Upper lobe of right lung (tissue), 1 donor: Measurements from ENCODE around the gene CUX1. TPM values are rescaled to one million over a fixed set of nuclear protein-coding genes. Genes with fewer than 3 reads are reported as not detected.

Experiments
- ATAC-seq: fragments of 200-7000 bp; cut with Tn5 transposase; one replicate; pipeline ENCODE4 v1.9.1; 2020; ENCODE audit warnings: mild to moderate bottlenecking, moderate library complexity
- DNase-seq: peaks from one replicate; pipeline ENCODE4 v3.0.0-alpha.2; 2020
- H3K27ac ChIP-seq: fragments of 200-600 bp; one replicate; pipeline ENCODE4 v1.8.0; 2022
- H3K27me3 ChIP-seq: fragments of 200-600 bp; one replicate; pipeline ENCODE4 v1.8.0; 2022; ENCODE audit warnings: mild to moderate bottlenecking
- H3K36me3 ChIP-seq: fragments of 200-600 bp; one replicate; pipeline ENCODE4 v1.8.0; 2022
- H3K4me1 ChIP-seq: fragments of 200-600 bp; one replicate; pipeline ENCODE4 v1.8.0; 2022
- H3K4me3 ChIP-seq: fragments of 200-600 bp; one replicate; pipeline ENCODE4 v1.8.0; 2022; ENCODE audit warnings: mild to moderate bottlenecking
- H3K9me3 ChIP-seq: fragments of 200-600 bp; one replicate; pipeline ENCODE4 v1.8.0; 2022
- CTCF ChIP-seq: fragments of 200-600 bp; IDR thresholded peaks from one replicate; pipeline ENCODE4 v1.8.0; 2022; ENCODE audit warnings: antibody characterized with exemption
- intact Hi-C: fragments of 100-400 bp; cut with DNase I; formaldehyde crosslinking; loops from one replicate; pipeline ENCODE4 v1.11.0; 2022
- total RNA-seq: library from RNA; stranded (reverse); fragmentation: NEBNext Ultra II Directional; extraction: Animal tissue kit (Norgen Biotek cat#: 25700); gene quantifications from one replicate; pipeline ENCODE4 v1.2.1, GENCODE V29; 2021
- donor health status: DM: no; HTN: yes; CAD: no; lungs with severe emphysema.

Gene CUX1
- total RNA-seq, 1 donor from 2014 or later = 132 TPM

- Histone ChIP-seq H3K36me3 (no peaks in the 10 kb centered on the region), H3K4me1 (peaks cover 37% of the 10 kb centered on the region), H3K27ac (no peak overlapping the region), H3K4me3 (no peak overlapping the region), H3K27me3 (no peaks in the 10 kb centered on the region), H3K9me3 (no peaks in the 10 kb centered on the region)
- DNase-seq (no peak), ATAC-seq (no peak)
- no peak for TF ChIP-seq CTCF
- intact Hi-C loops = no loop called here
Observed at GRCh38 chr7:101854084-101854865, 36.8 kb downstream of the CUX1 start.

- Histone ChIP-seq H3K4me1 (peaks cover 48% of the 10 kb centered on the region), H3K9me3 (no peaks in the 10 kb centered on the region), H3K27me3 (no peaks in the 10 kb centered on the region), H3K36me3 (no peaks in the 10 kb centered on the region), H3K4me3 (peak overlapping the region; percentile 45), H3K27ac (peak overlapping the region; percentile 87)
- ATAC-seq = peak; percentile 96
- peak; percentile 60 for TF ChIP-seq CTCF
- peak; percentile 97 for DNase-seq
- intact Hi-C loops = no loop called here
Observed at GRCh38 chr7:101856473-101857357, 39.3 kb downstream of the CUX1 start.

- peak; percentile 2 for TF ChIP-seq CTCF
- H3K27me3 ChIP-seq = no peaks in the 10 kb centered on the region
- no peaks in the 10 kb centered on the region for H3K36me3 ChIP-seq
- DNase-seq (no peak), ATAC-seq (no peak)
- intact Hi-C loops = no loop called here
- peak overlapping the region; percentile 87 for H3K27ac ChIP-seq
- H3K9me3 ChIP-seq = no peaks in the 10 kb centered on the region
- H3K4me1 ChIP-seq = peaks cover 48% of the 10 kb centered on the region
- peak overlapping the region; percentile 45 for H3K4me3 ChIP-seq
Observed at GRCh38 chr7:101857358-101857811, 40.0 kb downstream of the CUX1 start.

GRCh38 chr7:101858437-101859385, 41.3 kb downstream of the CUX1 start:
- DNase-seq = no peak
- TF ChIP-seq CTCF = no peak
- no peak overlapping the region for H3K4me3 ChIP-seq
- peaks cover 48% of the 10 kb centered on the region for H3K4me1 ChIP-seq
- H3K36me3 ChIP-seq = no peaks in the 10 kb centered on the region
- H3K27me3 ChIP-seq = no peaks in the 10 kb centered on the region
- intact Hi-C loops = no loop called here
- ATAC-seq = no peak
- no peaks in the 10 kb centered on the region for H3K9me3 ChIP-seq
- peak overlapping the region; percentile 72 for H3K27ac ChIP-seq

- H3K27ac ChIP-seq = peak overlapping the region; percentile 72
- no peak for TF ChIP-seq CTCF
- DNase-seq (no peak), ATAC-seq (no peak)
- no peaks in the 10 kb centered on the region for H3K9me3 ChIP-seq
- no peak overlapping the region for H3K4me3 ChIP-seq
- no peaks in the 10 kb centered on the region for H3K36me3 ChIP-seq
- H3K4me1 ChIP-seq = peaks cover 48% of the 10 kb centered on the region
- H3K27me3 ChIP-seq = no peaks in the 10 kb centered on the region
- intact Hi-C loops = no loop called here
Observed at GRCh38 chr7:101859411-101860106, 42.1 kb downstream of the CUX1 start.
